Mesothelial cell of epicardium (in vitro differentiated cells): ENCODE results near the gene OPALIN. TPM values are rescaled to one million over a fixed set of nuclear protein-coding genes. Genes with fewer than 3 reads are reported as not detected.

Experiments used
- DNase-seq, 2 experiments: peaks; one replicate each; pipeline ENCODE4 v3.0.0; 2021; ENCODE audit warnings: low spot score in 2 of 2; ENCODE audit not compliant: unreplicated experiment in 2 of 2
- H3K27ac Mint-ChIP-seq: 2 replicates; pipeline ENCODE4 v1.8.0; 2021; ENCODE audit warnings: mixed read lengths
- H3K27me3 Mint-ChIP-seq: 2 replicates; pipeline ENCODE4 v1.8.0; 2021; ENCODE audit warnings: low read depth, mixed read lengths
- H3K36me3 Mint-ChIP-seq: 2 replicates; pipeline ENCODE4 v1.8.0; 2021; ENCODE audit warnings: mixed read lengths
- H3K4me1 Mint-ChIP-seq: 2 replicates; pipeline ENCODE4 v1.8.0; 2021; ENCODE audit warnings: mixed read lengths
- H3K4me3 Mint-ChIP-seq: 2 replicates; pipeline ENCODE4 v1.8.0; 2021; ENCODE audit warnings: mild to moderate bottlenecking, moderate library complexity, mixed read lengths
- H3K9me3 Mint-ChIP-seq: 2 replicates; pipeline ENCODE4 v1.8.0; 2021; ENCODE audit warnings: mixed read lengths
- CTCF ChIP-seq: fragments of 200-600 bp; sonication (generic); IDR thresholded peaks from one replicate; pipeline ENCODE4 v1.5.0; 2021; ENCODE audit warnings: antibody characterized with exemption; ENCODE audit not compliant: unreplicated experiment
- total RNA-seq: library from RNA; stranded (reverse); gene quantifications from 3 replicates; pipeline ENCODE4 v1.2.1, GENCODE V29; 2021

The OPALIN gene
- total RNA-seq, 1 donor from 2014 or later, result not detected

DNA sequence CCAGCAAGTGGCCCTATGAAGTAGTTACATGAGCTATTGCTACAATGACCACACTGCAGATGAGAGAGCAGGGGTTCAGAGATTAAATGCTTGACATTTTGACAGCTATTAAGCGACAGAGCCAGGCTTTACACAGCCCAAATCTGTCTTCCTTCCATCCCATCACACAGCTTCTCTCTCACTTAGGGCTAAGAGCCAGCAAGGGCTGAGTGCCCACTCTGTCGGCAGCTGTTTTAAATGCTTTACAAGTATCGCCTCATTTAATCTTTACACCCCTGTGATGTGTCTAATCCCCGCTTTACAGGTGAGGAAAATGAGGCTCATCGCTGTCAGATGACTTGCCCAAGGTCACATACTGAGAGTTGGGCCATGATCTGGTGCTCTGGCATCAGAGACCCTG, 15.2 kb upstream of the OPALIN start:
- TF ChIP-seq CTCF, result no peak
- Mint-ChIP-seq H3K27ac (no peak overlapping the region), H3K27me3 (peaks cover 11% of the 10 kb centered on the region), H3K4me3 (no peak overlapping the region), H3K9me3 (no peaks in the 10 kb centered on the region), H3K4me1 (peaks cover 2% of the 10 kb centered on the region), H3K36me3 (no peaks in the 10 kb centered on the region)
- DNase-seq, result no peak

DNA sequence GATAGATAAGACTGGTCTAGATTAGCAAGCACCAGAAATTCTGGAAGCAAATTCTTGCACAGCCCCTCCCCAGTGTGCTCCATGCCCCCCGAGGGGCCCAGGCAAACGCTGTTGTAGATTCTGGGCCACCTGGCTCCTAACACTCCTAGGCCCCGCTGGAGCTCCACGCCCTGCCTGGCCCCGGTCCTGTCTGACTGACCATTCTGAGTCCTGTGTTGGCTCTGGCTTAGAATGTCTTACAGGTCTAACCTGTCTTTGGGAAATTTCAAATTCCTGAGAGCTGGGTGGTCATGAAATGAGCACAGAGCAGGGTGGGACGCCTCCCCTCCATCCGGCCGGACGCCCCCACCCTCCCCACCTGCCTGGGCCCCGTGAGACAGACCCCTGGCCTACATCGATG, 12.6 kb upstream of the OPALIN start:
- H3K36me3 Mint-ChIP-seq, result no peaks in the 10 kb centered on the region
- DNase-seq, result no peak
- no peak overlapping the region for H3K27ac Mint-ChIP-seq
- peaks cover 11% of the 10 kb centered on the region for H3K27me3 Mint-ChIP-seq
- peaks cover 2% of the 10 kb centered on the region for H3K4me1 Mint-ChIP-seq
- no peak overlapping the region for H3K4me3 Mint-ChIP-seq
- H3K9me3 Mint-ChIP-seq, result no peaks in the 10 kb centered on the region
- no peak for TF ChIP-seq CTCF

DNA sequence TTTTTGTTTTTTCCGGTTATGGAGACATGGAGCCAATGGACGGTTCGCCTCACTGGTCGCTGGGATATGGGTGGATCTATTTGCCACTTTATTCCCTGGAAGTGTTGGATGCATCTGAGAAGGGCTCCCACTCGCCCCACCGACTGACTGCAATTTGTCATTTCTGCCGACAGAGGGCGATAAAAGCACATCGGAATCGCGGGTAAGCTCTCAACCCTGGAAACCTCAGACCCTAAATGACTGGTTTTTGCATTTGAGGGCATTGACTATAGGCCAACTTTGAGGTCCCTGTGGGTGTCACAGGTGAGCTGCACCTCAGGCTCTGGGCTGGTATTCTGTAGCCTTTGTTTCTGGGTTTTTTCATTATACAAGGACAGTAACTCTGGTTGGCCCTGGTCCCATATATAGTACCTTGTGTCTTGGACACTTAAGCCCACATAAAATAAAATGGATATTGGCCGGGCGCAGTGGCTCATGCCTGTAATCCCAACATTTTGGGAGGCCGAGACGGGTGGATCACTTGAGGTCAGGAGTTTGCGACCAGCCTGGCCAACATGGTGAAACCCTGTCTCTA, 11.9 kb upstream of the OPALIN start:
- DNase-seq, result peak in 1 of 2 experiments; percentile 63

DNA sequence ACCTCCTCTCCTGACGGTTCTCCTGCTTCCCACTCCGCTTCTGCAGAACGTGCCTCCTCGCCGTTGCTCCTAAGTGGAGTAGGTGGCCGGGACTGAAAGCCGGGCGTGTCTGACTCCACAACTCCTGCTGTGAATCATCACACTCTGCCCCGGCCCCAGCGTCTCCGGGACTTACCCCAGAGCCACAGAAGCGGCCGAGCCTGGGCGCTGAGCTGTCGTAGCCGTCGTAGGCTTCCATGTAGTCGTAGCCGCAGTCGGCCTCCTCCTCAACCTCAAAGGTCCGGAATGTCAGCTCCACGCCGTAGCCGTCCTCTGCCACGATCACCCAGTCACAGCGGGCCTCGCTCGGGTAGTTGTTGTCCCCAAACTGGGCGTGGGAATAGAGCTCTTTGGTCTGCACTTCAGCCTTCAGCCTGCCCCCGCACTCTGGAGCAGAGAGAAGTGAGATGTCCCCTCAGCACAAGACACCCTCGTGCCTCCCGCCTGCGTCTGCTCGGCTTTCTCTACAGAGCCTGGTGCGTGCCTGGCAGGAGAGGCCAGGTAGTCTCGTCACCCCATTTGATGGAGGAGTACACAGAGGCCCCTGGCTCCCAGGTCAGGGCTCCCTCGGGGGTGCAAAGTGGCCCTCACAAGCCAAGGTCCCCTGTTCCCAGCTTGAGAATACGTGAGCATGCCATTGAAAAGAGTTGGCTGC, 11.2 kb upstream of the OPALIN start:
- Mint-ChIP-seq H3K36me3 (no peaks in the 10 kb centered on the region), H3K4me1 (no peaks in the 10 kb centered on the region), H3K9me3 (no peaks in the 10 kb centered on the region), H3K27me3 (peaks cover 11% of the 10 kb centered on the region), H3K4me3 (no peak overlapping the region), H3K27ac (no peak overlapping the region)
- no peak for DNase-seq
- no peak for TF ChIP-seq CTCF

More for the DNA sequence above, 11.9 kb upstream of the OPALIN start:
- TF ChIP-seq CTCF, result peak; percentile 85
- Mint-ChIP-seq H3K4me1 (peaks cover 2% of the 10 kb centered on the region), H3K4me3 (no peak overlapping the region), H3K27me3 (peaks cover 11% of the 10 kb centered on the region), H3K36me3 (no peaks in the 10 kb centered on the region), H3K9me3 (no peaks in the 10 kb centered on the region), H3K27ac (no peak overlapping the region)

- no peak for TF ChIP-seq CTCF
- H3K4me3 Mint-ChIP-seq, result no peak overlapping the region
- H3K27me3 Mint-ChIP-seq, result peaks cover 8% of the 10 kb centered on the region
- H3K4me1 Mint-ChIP-seq, result no peaks in the 10 kb centered on the region
- no peak for DNase-seq
- H3K9me3 Mint-ChIP-seq, result no peaks in the 10 kb centered on the region
- H3K27ac Mint-ChIP-seq, result no peak overlapping the region
- no peaks in the 10 kb centered on the region for H3K36me3 Mint-ChIP-seq
Measured at GRCh38 chr10:96368971-96369370, 10.2 kb upstream of the OPALIN start.
